T-helper 2 cell (primary cell): ENCODE data around the gene GPATCH11.

Source experiments
- DNase-seq, 5 experiments: peaks; one replicate each; pipeline versions ENCODE4 v3.0.0 to v3.0.0-alpha.2; 2012 to 2022

Gene GPATCH11

DNA sequence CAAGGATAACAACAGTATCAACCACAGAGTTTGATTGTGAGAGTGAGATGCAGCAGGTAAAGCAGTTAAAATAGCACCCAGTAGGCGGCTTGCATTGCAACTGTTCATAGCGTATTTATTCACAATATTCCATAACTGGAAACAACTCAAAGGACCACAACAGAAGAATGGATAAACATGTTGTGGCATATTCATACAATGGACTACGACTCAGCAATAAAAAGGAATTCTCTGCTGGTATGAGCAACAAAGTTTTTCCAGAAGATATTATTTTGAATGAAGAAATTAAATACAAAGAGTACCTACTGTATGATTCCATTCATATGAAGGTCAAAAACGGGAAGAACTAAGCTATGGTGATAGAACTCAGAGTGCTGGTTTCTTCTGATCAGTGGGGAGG is 25.2 kb downstream of the GPATCH11 start:
- no peak for DNase-seq

DNA sequence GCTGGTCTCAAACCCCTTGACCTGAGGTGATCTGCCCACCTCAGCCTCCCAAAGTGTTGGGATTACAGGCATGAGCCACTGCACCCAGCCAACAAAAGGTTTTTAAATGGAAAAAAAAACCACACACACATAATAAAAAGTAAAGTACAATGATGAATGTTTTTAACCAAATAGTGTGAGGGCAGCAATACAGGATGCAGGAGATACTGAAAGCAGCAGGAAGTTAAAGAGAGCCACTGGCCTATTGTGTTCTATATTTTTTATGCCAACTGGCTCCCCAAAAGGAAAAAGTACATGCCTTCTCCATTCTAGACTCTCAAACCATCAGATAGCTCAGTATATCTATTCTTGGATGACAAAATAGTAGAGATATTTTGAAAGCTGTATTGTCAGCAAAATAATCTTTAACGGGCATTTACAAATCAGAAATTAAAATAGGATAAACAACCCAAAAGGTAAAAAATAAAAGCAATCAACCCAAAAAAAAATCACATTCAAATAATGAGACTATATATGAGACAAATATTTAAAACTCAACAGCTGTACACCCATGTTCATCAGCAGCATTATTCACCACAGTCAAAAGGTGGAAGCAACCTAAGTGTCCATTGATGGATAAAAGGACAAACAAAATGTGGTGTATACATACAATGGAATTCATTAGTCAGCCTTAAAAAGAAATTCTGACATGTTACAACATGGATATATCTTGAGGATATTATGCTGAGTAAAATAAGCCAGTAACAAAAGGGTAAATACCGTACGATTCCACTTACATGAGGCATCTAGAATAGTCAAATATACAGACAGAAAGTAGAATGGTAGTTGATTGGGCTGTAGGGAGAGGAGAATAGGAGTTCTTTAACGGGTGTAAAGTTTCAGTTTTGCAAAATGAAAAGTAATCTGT is 26.2 kb downstream of the GPATCH11 start:
- no peak for DNase-seq

DNA sequence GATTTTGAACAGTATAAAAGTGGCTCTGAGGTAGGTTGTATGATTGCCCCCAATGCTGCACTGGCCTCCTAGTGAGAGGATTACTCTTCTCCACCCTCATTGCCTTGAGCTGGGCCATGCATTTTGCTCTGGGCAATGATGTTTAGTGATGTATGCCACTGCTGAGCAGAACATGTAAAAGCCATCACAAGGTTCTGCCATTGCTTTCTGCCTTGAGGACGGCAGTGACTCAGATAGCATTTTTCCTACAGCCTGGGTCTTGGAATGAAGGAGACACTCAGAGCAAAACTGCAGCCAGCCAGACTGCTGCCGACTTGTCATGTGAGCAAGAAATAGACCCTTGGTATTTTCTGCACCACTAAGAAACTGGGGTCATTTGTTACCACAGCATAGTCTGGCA is 27.6 kb downstream of the GPATCH11 start:
- DNase-seq, result no peak

DNA sequence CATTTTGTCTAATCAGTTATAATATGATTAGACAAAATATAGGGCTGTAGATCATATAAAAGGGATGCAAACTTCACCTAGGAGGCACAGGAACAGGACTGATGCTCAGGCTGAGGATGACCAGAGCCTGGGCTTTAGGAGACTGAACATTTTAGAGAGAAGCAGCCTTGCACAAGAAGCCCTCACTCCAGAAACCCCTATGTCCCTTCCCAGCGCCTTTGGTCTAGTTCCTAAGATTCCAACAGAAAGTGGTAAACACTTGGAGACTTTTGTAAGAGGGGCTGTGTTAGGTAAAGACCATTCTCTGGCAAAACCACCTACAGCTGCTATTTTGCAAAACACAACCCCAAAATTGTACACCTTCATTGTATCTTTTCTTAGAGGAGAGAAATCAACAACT is 33.2 kb downstream of the GPATCH11 start:
- DNase-seq, result no peak

DNA sequence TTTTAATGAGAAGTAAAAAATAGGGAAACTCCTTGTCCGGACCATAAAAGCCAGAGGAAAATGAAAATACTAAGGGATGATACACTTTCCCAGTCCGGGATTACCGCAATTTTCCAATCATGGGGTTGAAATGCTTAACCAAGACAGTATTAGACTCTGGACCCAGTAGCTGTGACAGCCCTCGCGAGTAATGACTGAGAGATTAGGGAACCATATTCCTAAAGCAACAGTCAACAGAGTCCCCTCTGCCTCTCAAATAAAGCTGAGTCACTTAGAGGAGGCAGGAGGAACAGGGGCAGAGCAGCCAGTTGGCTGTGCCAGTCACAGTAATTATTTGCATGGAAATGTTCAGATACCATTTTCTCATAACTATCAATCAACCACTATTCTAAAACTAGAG is 34.8 kb downstream of the GPATCH11 start:
- no peak for DNase-seq

DNA sequence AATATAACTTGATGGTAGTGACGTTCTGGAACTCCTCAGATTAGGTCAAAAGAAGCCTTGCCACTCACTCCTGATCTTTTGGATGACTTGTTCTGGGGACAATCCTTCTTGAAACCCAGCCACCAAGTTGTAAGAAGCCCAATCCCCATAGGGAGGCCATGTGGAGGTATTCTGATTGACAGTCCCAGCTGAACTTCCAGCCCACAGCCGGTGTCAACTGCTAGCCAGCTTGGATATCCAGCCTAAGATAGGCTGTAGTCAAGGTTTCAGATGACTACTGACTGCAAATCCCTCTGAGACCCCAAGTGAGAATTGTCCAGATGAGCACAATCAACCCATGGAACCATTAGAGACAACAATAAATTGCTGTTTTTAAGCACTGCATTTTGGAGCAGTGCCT is 41.1 kb downstream of the GPATCH11 start:
- DNase-seq, result no peak

DNA sequence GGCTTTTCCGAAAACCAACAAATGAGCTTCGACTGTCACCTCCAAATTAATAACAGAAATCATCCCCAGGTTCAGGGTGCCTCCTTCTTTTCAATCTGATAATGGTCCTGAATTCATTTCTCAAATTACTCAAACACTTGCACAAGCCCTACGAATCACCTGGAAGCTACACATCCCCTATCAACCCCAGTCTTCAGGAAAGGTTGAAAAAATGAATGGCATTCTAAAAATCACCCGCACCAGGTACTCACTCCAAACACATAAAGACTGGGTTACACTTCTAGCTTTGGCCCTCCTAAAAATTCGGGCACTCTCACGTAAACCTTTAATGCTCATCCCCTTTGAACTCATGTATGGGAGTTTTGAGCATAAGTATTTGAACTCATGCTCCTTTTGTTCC is 48.6 kb downstream of the GPATCH11 start:
- no peak for DNase-seq

DNA sequence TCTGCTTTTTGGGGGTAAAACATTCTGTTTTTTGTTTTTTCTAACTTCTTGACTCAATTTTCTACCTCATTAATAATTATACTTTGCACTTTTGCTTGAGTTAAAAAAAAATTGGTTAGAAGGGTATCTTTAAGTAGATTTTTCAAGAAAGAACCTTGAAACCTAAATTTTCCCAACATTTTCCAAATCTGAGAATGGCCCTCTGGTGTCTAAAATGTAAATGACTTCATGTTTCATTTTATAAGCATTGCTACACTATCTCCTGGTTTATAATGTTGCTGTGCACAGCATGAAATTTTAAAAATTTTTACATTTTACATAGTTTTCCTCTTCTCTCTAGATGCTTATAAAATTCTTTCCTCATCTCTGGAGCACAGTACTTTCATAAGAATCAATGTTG is 58.2 kb downstream of the GPATCH11 start:
- no peak for DNase-seq

DNA sequence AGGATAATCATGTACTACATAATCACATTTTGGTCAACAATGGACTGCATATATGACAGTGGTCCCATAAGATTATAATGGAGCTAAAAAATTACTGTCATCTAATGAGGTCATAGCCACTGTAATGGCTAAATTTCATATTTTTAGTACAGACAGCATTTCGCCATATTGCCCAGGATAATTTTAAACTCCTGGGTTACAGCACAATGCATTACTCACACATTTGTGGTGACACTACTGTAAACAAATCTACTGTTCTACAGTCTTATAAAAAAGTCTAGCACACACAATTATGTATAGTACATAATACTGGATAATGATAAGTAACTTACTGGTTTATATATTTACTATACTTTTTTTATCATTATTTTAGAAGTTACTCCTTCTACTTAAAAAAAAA is 59.7 kb downstream of the GPATCH11 start:
- DNase-seq, result no peak

DNA sequence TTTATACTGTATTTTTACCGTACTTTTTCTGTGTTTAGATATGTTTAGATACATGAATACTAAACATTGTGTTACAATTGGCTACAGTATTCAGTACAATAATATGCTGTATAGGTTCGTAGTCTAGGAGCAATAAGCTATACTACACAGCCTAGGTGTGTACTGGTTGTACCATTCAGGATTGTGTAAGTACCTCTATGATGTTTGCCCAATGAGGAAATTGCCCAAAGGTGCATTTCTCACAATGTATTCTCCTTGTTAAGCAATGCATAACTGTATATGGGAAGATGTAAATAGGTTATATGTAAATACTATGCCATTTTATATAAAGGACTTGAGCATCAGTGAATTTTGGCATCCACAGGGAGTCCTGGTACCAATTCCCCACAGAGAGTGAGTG is 61.7 kb downstream of the GPATCH11 start:
- DNase-seq, result no peak

DNA sequence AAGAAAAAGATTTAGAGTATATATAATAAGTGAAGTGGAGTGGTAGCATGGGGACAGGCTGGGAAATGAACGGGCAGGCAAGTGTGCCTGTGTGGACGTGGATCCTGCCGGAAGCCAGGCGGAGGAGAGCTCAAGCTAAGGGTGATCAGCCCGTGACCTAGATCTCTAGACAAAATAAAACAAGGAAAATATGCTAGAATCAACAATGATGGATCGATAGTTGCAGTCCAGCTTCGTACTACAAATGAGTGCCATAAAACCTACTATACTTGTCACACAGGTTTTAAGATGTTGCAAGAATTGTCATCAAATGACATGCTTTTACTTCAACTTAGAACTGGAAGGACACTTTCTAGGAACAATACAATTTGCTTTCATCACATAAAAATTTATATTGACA is 64.0 kb downstream of the GPATCH11 start:
- DNase-seq, result no peak
